ENCODE measurements around the gene GTF2I.
"Not testable (repeated sequence)": the region's sequence is repeated elsewhere in the genome, so short reads cannot be mapped to it uniquely, and the experiment has no call there.

The GTF2I gene

DNA sequence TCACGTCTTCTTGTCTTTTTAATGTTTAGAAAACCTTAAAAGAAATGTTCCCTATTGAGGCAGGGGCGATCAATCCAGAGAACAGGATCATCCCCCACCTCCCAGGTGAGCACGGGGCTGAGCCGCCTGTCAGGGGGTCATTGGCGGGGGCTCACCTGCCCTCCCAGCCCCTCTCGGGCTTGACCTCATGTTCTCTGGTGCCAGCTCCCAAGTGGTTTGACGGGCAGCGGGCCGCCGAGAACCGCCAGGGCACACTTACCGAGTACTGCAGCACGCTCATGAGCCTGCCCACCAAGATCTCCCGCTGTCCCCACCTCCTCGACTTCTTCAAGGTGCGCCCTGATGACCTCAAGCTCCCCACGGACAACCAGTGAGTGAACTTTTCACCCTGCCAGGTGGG is 121.5 kb downstream of the GTF2I start:
- DNase-seq (ENCODE audit: low read depth), result not testable (repeated sequence)

DNA sequence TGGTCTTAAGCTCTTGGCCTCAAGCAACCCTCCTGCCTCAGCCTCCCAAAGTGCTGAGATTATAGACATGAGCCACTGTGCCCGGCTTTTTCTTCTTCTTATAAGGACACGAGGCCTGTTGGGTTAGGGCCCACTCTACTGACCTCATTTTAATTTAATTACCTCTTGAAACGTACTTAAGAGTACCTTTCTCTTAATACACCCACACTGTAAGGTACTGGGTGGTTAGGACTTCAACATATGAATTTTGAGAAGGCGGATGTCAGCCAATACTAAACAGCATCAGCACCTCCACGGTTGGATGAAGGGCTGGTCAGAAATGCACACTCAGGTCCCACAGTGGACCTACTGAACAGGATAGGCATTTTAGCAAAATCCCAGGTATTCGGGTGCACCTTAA is 124.2 kb downstream of the GTF2I start:
- DNase-seq (ENCODE audit: low read depth), result not testable (repeated sequence)

- DNase-seq (ENCODE audit: low read depth), result not testable (repeated sequence)
Observed at GRCh38 chr7:74783595-74783994, 126.1 kb downstream of the GTF2I start.

DNA sequence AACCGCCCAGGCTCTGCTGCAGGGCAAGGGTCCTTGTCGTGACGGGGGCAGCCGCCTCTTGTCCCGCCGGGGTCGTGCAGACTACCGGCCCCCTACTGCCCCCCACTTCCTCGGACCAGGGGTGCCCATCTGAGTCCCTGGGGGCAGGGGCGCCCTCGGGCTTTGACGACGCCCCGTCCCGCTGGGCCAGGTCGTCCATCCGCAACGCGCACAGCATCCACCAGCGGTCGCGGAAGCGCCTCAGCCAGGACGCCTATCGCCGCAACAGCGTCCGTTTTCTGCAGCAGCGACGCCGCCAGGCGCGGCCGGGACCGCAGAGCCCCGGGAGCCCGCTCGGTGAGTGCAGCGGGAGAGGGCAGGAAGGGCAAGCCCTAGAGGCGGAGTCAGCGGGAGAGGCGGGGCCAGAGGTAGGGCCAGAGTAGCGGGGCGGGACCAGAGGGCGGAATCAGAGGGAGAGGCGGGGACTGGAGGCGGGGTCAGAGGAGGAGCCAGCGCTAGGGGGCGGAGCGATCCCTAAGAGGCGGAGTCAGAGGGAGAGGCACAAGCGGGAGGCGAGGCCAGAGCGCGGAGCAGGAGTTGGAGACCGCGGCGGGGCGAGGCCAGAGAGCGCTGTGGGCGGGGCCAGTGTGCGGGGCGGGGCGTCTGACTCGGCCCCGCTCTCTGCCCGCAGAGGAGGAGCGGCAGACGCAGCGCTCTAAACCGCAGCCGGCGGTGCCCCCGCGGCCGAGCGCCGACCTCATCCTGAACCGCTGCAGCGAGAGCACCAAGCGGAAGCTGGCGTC is 131.0 kb downstream of the GTF2I start:
- DNase-seq (ENCODE audit: low read depth), result peak; percentile 77

- not testable (repeated sequence) for DNase-seq (ENCODE audit: low read depth)
Observed at GRCh38 chr7:74789200-74789736, 131.8 kb downstream of the GTF2I start.

DNA sequence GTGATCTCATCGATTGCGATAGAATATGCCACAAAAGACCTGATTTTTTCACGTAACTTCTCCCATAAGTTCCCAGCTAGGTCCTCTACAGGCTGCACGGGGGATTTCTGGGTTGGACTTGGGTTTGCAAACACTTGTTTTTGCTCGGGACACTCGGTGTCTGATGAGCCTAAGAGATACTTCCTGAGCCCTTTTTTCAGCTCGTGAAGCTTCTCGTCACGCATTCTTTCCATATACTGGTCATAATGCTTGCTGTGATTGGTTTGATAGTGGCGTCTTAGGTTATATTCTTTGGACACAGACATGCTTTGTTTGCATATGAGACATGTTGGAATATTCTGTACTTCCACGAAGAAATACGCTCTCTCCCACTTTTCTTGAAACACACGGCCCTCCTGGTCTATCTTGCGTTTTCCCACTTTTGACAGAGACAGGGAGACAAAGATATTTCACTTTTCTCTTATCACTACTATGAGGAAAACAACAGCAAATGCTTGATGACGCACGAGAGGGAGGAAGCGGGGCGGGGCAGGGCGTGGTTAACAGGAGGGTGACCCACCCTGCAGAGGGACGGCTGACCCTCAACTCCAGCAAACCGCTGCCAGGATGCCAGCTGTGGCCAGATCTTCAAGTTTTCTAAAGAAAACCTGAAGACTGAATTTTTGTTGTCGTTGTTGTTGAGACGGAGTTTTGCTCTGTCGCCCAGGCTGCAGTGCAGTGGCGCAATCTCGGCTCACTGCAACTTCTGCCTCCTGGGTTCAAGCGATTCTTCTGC is 140.5 kb downstream of the GTF2I start:
- DNase-seq (ENCODE audit: low read depth), result not testable (repeated sequence)

DNA sequence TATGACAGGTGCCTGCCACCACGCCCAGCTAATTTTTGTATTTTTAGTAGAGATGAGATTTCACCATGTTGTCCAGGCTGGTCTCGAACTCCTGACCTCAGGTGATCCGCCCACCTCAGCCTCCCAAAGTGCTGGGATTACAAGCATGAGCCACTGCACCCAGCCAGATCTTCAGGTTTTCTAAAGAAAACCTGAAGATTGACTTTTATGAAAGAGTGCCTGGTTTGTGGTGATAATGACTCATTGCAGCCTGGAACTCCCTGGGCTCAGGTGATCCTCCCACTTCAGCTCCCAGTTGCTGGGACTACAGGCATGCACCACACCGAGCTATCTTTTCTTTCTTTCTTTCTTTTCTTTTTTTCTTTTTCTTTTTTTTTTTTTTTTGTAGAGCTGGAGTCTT is 141.1 kb downstream of the GTF2I start:
- DNase-seq (ENCODE audit: low read depth), result not testable (repeated sequence)

Data from amniotic epithelial cell (primary cell).